ENCODE data around the gene DYNAP. TPM values are rescaled to one million over a fixed set of nuclear protein-coding genes. Genes with fewer than 3 reads are reported as not detected.
A peak's percentile ranks its signal among the peaks of the same experiment; 100 is the strongest.

Gene DYNAP
- total RNA-seq, 3 donors from 2014 or later: not detected

GRCh38 chr18:54558609-54559585 lies 32.1 kb upstream of the DYNAP start:
- H3K4me3 ChIP-seq: no peak overlapping the region
- intact Hi-C loops (cut with DNase I, micrococcal nuclease): loop anchor here in 1 of 2 donors (5.0 kb wide), 1 partner anchor 88 kb away; no protein-coding TSS in a partner anchor
- no peaks in the 10 kb centered on the region for H3K4me1 ChIP-seq (ENCODE audit: low read depth)
- H3K9me3 ChIP-seq: no peaks in the 10 kb centered on the region
- ATAC-seq (peak; percentile 43), DNase-seq (peak in 1 of 3 donors; percentile 70)
- no peaks in the 10 kb centered on the region for H3K36me3 ChIP-seq (ENCODE audit: low read depth)
- TF ChIP-seq, protein P1, sequence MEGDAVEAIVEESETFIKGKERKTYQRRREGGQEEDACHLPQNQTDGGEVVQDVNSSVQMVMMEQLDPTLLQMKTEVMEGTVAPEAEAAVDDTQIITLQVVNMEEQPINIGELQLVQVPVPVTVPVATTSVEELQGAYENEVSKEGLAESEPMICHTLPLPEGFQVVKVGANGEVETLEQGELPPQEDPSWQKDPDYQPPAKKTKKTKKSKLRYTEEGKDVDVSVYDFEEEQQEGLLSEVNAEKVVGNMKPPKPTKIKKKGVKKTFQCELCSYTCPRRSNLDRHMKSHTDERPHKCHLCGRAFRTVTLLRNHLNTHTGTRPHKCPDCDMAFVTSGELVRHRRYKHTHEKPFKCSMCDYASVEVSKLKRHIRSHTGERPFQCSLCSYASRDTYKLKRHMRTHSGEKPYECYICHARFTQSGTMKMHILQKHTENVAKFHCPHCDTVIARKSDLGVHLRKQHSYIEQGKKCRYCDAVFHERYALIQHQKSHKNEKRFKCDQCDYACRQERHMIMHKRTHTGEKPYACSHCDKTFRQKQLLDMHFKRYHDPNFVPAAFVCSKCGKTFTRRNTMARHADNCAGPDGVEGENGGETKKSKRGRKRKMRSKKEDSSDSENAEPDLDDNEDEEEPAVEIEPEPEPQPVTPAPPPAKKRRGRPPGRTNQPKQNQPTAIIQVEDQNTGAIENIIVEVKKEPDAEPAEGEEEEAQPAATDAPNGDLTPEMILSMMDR (IDR thresholded peaks at IDR 0.05): peak; percentile 28

DNA sequence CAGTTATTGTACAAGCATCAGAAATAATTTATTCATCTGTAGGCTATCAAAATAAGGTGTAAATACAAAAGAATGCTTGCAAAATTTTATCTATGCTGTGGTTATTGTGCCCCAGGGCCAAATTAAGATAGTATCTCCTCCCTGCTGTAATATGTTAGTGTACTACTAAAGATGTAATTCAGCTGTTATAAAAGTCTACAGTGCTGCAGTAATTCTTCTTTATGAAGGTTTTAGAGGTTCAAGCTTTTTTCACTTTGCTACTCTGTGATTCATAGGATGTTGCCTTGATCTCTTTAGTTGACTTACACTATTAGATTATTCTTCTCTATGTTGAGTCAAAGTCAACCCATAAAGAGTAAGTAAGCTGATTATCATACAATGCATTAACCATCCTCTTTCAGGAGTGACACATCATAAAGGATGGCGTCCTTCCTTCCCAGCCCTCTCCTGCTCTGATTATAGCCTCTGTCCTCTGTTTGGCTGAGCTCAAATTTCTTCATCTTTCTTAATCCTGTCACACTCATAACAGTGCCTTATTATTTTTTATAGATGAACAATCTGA lies 29.3 kb upstream of the DYNAP start:
- peak; percentile 78 for ATAC-seq
- intact Hi-C loops (cut with DNase I, micrococcal nuclease): no loop called here
- no peak for DNase-seq
- no peak overlapping the region for H3K4me3 ChIP-seq
- TF ChIP-seq, protein P1 (IDR thresholded peaks at IDR 0.05): no peak
- no peaks in the 10 kb centered on the region for H3K9me3 ChIP-seq
- H3K4me1 ChIP-seq (ENCODE audit: low read depth): no peaks in the 10 kb centered on the region
- no peaks in the 10 kb centered on the region for H3K36me3 ChIP-seq (ENCODE audit: low read depth)

- ATAC-seq: no peak
- no peaks in the 10 kb centered on the region for H3K9me3 ChIP-seq
- no peaks in the 10 kb centered on the region for H3K36me3 ChIP-seq (ENCODE audit: low read depth)
- TF ChIP-seq, protein P1 (IDR thresholded peaks at IDR 0.05): no peak
- H3K4me3 ChIP-seq: no peak overlapping the region
- DNase-seq: no peak
- intact Hi-C loops (cut with DNase I, micrococcal nuclease): no loop called here
- H3K4me1 ChIP-seq (ENCODE audit: low read depth): no peaks in the 10 kb centered on the region
These were observed 10.8 kb upstream of the DYNAP start for GRCh38 chr18:54580202-54580729.

DNA sequence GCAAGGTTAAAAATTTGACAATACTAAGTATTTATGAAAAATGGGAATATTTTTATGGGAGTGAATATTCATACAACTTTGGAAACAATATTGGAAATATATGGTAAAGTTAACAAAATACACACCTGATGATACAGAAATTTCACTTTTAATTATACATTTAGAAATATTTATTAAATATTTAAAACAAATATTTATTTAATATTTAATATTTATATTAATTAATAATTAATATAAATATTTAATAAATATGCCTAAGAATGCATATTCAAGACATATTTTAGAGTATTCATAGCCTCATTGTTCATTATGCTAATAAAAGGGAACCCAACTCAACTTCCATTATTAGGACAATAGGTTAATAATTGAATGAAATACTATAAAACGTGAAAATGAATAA lies 7.0 kb upstream of the DYNAP start:
- Histone ChIP-seq H3K36me3 (ENCODE audit: low read depth) (no peaks in the 10 kb centered on the region), H3K4me3 (no peak overlapping the region), H3K4me1 (ENCODE audit: low read depth) (no peaks in the 10 kb centered on the region), H3K9me3 (no peaks in the 10 kb centered on the region)
- no peak for DNase-seq
- intact Hi-C loops (cut with DNase I, micrococcal nuclease): no loop called here
- TF ChIP-seq, protein P1 (IDR thresholded peaks at IDR 0.05): no peak
- no peak for ATAC-seq

- TF ChIP-seq, protein P1 (IDR thresholded peaks at IDR 0.05): no peak
- DNase-seq: no peak
These were observed 5.3 kb upstream of the DYNAP start for GRCh38 chr18:54585743-54586142.

More at GRCh38 chr18:54585743-54586142, 5.3 kb upstream of the DYNAP start:
- H3K4me3 ChIP-seq: no peak overlapping the region
- intact Hi-C loops (cut with DNase I, micrococcal nuclease): no loop called here
- H3K9me3 ChIP-seq: no peaks in the 10 kb centered on the region
- H3K4me1 ChIP-seq (ENCODE audit: low read depth): no peaks in the 10 kb centered on the region
- no peaks in the 10 kb centered on the region for H3K36me3 ChIP-seq (ENCODE audit: low read depth)
- no peak for ATAC-seq
